Neural cell (in vitro differentiated cells): ENCODE data around the gene CYP3A7.

Source experiments
- CTCF ChIP-seq: fragments of 450-650 bp; IDR thresholded peaks from 2 replicates; pipeline ENCODE4 v1.5.1; 2014; ENCODE audit warnings: antibody characterized with exemption, mild to moderate bottlenecking, moderate library complexity; ENCODE audit not compliant: poor library complexity, severe bottlenecking
- EP300 ChIP-seq: fragments of 450-650 bp; conservative IDR thresholded peaks from 2 replicates; pipeline ENCODE4 v1.6.1; 2014; ENCODE audit warnings: antibody characterized with exemption, mild to moderate bottlenecking, moderate library complexity; ENCODE audit not compliant: poor library complexity, severe bottlenecking
- EZH2 ChIP-seq: fragments of 200-600, 300-800 bp; shearing (Covaris generic), sonication (generic); IDR thresholded peaks from 2 replicates; pipeline ENCODE4 v1.6.1; 2014; ENCODE audit warnings: antibody characterized with exemption, low read length, borderline replicate concordance, mild to moderate bottlenecking; ENCODE audit not compliant: insufficient read depth, poor library complexity, severe bottlenecking
- MXI1 ChIP-seq: fragments of 450-650 bp; conservative IDR thresholded peaks from 2 replicates; pipeline ENCODE4 v1.6.1; 2014; ENCODE audit warnings: antibody characterized with exemption, mild to moderate bottlenecking; ENCODE audit not compliant: poor library complexity, severe bottlenecking
- POLR2AphosphoS5 ChIP-seq: IDR thresholded peaks from 2 replicates; pipeline ENCODE4 v1.6.1; 2012
- RAD21 ChIP-seq: fragments of 450-650 bp; conservative IDR thresholded peaks from 2 replicates; pipeline ENCODE4 v1.6.1; 2014; ENCODE audit warnings: antibody characterized with exemption, mild to moderate bottlenecking, moderate library complexity
- REST ChIP-seq: IDR thresholded peaks from 2 replicates; pipeline ENCODE4 v1.6.1; 2012; ENCODE audit warnings: borderline replicate concordance
- SMC3 ChIP-seq: fragments of 450-650 bp; conservative IDR thresholded peaks from 2 replicates; pipeline ENCODE4 v1.6.1; 2014; ENCODE audit warnings: antibody characterized with exemption, mild to moderate bottlenecking, moderate library complexity; ENCODE audit not compliant: poor library complexity
- TAF1 ChIP-seq: IDR thresholded peaks from 2 replicates; pipeline ENCODE4 v1.6.1; 2012; ENCODE audit warnings: low read depth

- TF ChIP-seq CTCF = no peak
- no peak for TF ChIP-seq TAF1
- TF ChIP-seq POLR2AphosphoS5 = no peak
- TF ChIP-seq EZH2 = no peak
- no peak for TF ChIP-seq RAD21
- TF ChIP-seq REST = no peak
- TF ChIP-seq SMC3 = no peak
- TF ChIP-seq MXI1 = no peak
- TF ChIP-seq EP300 = no peak
Observed at GRCh38 chr7:99693100-99693426, 41.9 kb downstream of the CYP3A7 start.
